ENCODE results near the gene EYA2.

EYA2 gene

GRCh38 chr20:47122560-47122959, 227.9 kb downstream of the EYA2 start:
- DNase-seq, result no peak

- DNase-seq, result peak; percentile 77
Observed at GRCh38 chr20:47124181-47124717, 229.6 kb downstream of the EYA2 start.

GRCh38 chr20:47125508-47125757, 230.8 kb downstream of the EYA2 start:
- DNase-seq, result peak; percentile 7

GRCh38 chr20:47125758-47126591, 231.3 kb downstream of the EYA2 start:
- no peak for DNase-seq

DNA sequence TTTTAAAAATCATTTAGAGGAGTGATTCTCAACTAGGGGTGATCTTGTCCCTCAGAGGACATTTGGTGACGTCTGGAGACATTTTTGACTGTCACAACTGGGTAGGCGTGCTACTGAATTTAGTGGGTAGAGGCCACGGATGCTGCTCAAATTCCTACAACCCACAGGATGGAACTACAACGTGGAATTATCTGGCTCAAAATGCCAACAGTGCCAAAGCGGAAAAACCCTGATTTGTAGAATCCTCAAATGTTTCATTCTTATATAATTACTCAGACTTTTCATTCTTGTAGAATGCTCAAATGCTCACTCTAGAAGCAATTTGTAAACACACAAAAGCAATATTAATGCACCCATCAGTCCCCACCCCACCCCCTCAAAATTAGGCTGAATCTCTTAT, 232.1 kb downstream of the EYA2 start:
- no peak for DNase-seq

DNA sequence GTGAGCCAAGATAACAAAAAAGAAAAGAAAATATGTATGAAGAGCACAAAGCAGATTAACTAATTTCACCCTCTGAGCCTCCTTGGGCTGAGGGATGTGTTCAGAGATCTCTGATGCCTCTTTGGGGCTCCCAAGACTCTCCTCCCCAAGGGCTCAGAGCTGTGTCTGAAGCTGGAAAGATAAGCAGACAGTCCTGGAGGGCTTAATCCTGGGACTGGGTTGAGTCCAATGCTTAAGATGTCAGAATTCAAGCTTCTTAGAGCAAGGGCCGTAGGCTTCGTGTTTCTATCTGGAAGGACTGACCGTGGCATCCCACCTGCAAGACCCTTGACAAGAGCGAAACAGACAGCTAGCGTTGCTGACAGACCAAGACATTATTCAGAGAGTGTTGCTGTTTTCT, 232.9 kb downstream of the EYA2 start:
- no peak for DNase-seq

DNA sequence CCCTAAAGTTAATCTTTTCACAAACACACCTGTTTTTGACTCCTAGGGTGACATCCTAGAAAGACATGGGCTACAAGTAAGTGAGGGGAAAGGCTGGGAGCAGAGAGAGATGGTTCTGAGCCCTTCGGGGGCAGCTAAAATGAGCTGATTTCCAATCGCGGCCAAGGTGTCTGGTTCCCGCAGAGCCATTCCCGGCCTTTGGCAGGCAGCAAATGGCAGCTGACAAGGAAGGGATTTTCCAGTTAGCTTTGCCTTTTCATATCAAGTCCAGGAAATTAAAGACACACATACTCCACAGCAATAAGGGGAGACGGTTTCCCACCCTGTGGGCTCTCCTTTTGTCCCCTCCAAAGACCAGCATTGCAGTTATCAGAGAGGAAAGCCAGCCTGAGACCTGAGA, 233.4 kb downstream of the EYA2 start:
- no peak for DNase-seq

- DNase-seq, result no peak
Observed at GRCh38 chr20:47129306-47129705, 234.7 kb downstream of the EYA2 start.

GRCh38 chr20:47133809-47134456, 239.3 kb downstream of the EYA2 start:
- DNase-seq, result no peak

DNA sequence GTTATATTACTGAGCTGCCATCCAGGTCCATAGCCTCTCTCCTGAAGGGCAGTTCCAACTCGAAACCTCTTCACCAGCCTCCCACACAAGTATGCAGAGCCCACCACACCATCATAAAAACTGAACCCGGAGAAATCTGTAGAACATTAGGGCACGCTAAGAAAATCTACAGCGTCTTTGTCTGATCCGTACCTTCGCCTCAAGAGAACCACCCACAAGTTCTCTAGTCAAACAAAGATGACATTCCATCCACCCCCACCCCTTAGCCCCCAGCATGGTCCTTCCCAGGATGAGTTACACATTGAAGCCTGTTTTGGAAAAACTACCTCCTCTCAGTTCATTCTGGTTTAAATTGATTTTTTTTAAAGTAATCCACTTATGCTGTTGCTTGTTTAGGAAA, 242.1 kb downstream of the EYA2 start:
- DNase-seq, result no peak

DNA sequence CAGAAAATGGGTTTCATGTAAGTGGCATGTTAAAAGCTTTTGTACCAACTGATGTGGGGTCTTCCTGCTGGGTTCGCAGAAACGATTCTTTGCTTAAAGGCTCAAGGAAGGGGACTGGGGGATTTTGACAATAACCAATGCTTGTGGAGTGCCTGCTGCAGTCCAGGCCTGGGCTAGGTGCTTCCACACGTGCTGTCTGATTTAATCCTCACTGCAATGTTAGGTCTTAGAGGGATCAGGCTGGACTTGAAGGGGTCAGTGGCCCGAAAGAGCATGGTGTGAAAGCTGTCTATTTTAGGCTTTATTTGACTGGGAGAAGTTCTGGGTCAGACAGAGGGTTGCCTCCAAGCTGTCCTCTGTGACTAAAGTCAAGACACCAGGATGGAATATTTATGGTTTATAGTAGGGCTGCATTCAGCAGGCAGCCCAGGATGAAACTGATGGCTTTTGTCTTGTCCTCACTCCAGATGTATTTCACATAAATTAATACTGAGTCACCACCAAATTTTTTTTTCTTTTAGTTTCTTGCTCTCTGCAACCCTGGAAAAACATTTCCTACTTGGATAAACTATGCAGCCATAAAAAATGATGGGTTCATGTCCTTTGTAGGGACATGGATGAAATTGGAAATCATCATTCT, 242.7 kb downstream of the EYA2 start:
- DNase-seq, result no peak

DNA sequence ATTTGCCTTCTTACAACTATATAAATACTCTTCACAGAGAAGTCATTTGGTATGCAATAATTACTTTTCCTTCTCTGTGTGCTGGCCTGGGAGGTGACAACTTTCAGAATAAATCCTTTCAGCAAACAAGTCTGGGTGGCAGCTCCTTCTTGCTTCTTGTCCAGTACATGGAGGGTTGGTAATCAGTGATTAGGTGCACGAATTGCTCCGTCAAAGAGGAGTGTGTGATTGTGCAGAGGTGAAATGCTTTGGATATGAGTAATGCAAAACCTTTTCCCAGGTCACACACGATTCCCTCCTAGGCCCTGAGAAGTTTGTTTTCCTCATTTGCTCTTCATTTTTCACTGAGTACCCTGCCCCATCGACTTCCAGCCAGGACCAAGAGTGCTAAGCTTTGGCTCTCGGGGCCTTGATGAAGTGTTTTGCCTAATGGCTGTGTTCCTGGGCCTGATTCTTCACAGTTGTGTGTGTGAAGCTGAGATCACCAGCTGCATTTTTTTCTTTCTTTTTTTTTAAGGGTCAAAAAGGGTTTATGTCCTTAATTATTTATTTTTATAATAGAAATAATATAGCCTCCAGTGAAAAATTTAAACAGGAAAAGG, 245.4 kb downstream of the EYA2 start:
- no peak for DNase-seq

- DNase-seq, result no peak
Observed at GRCh38 chr20:47141350-47141921, 246.8 kb downstream of the EYA2 start.

DNA sequence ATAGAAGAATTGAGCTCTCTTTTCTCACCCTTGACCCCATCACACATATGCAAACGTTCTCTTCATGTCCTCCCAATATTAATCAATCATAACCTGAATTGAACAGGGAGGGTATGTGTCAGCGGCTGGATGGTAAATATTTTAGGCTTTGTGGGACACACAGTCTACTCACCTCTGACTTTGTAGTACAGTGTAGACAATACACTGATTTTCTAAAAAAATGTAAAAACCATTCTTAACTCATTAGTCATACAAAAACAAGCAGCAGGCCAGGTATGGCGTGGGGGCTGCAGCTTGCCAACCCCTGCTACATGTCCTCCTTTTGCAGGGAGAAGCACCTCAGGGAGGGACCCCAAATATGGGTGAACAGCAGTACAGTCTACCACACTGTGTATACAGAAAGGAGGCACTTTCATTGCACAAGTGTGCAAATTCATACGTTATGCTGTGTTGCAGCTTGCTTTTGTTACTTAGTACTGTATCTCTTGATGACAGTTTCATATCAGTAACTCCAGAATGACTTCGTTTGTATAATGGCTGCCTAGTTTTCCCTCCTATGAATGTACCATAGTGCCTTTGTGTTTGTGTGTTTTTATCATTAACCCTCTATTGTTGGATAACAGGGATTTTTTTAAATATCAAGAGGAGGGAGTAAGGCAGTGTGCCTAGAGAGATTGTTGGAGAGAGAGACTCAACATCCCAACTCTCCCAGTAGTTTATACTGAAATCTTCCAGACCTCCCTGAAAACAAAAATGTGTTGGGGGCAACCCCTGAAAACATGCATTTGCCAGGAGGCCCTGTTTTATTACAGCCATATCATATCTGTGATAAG, 247.5 kb downstream of the EYA2 start:
- no peak for DNase-seq

GRCh38 chr20:47142774-47143170, 248.1 kb downstream of the EYA2 start:
- no peak for DNase-seq

DNA sequence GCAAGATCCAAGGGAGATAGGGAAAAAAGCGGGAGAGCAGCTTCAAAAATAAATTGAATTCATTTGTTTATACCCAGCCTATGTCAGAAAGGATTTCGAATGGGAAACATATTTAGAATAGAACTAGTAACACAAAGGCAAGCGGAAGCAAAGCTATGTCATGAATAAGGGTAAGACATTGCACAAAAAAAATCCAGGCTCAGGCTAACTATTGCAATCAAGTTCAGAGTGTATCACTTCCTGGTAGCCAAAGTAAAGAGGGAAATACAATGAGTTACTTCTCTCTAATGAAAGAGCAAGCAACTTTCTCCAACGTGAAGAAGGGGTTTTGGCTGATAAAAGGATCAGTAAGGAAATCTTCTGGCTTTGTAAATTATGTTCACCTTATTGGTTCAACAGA, 249.0 kb downstream of the EYA2 start:
- DNase-seq, result peak; percentile 71

DNA sequence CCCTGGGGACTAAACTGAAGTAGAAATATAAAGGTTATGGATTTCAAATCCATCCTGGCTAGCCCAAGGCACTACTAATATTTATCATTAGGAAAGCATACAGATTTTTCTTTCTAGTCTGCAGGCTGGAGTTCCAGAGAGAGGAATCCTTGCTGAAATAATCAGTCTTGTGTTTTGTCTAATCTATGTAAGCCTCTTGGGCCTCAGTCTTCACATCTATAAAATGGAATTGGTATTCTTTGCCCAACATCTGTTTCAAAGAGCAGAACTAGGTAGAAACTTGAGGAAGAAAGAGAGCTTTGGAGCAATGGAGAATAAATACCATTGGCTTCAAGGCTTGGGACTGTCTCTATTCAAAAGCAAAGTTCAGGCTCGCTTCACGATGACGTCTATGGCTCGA, 249.8 kb downstream of the EYA2 start:
- DNase-seq, result no peak

DNA sequence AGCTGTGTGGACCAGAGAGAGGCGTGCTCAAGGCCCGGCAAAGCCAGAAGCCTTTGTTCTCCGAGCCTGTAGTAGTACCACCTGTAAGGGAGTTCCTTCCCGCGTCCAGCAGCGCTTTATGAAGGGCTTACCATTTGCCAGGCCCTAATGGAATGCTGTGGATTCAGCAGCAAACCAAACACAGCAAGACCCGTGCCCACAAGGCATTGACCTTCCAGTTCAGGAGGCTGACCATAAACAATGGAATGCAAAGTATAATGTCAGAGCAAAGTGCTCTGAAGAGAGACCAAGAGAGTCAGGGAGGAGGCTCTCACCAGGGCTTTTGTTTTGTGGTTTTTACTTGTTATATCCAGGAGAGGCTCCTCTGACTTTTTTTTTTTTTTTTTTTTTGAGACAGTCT, 252.0 kb downstream of the EYA2 start:
- DNase-seq, result no peak

DNA sequence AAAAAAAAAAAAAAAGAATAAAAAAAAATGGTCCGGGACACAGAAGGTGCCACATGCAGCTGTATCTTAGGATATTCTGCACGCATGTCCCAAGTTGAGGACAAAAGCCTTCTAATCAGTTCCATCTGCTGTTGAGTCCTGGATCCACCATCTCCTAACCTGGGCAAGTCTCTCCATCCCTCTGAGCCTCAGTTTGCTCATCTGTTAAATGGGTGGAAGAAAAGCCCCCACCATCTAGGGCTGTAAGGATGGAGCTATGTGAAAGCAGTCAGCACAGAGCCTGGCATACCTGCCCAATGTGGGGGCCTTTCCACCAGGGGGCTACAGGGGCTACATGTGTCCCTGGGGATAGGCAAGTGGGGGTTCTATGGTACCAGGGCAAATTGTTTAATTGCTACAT, 253.4 kb downstream of the EYA2 start:
- DNase-seq, result no peak

GRCh38 chr20:47149939-47150338, 255.3 kb downstream of the EYA2 start:
- no peak for DNase-seq

DNA sequence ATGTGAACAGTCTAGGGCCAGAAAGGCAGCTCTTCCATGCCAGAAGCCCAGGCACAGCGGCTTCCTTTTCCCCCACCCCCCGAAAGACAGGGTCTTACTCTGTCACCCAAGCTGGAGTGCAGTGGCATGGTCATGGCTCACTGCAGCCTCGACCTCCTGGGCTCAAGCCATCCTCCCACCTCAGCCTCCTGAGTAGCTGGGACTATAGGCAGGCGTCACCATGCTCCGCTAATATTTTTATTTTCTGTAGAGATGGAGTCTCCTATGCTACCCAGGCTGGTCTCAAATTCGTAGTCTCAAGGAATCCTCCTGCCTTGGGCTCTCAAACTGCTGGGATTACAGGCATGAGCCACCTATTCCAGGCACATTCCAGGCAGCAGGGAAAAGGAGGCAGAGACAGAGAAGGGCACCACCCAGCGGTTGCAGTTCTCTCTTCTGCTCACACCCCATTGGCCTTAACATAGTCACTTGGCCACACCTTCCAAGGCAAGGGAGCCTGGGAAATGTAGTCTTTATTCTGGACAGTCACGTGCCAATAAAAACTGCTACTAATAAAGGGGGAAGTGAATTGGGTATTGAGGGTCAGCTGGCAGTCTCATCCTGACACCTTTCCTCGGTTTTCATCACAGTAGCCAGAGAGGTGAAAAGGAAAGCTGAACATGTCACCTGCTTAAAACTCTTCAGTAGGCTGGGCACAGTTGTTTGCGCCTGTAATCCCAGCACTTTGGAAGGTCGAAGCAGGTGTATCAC, 255.9 kb downstream of the EYA2 start:
- peak; percentile 36 for DNase-seq

DNA sequence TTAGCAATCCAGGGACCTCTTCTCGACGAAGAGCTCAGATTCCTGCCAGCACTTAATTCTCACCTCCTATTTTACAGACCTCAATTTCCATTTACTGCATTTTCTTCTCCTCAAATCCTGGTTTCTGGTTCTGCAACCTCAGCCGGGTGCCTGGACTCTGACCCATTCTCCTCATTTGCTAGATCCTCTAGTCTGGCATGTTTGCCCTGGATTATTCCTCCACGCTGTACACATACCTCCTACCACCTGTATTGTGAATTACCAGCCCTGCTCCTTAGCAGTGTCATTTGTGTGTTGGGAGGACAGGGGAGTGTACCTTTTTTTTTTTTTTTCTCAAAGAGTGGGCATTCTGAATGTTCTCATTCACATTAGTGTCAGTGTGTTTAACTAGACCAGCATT, 257.4 kb downstream of the EYA2 start:
- no peak for DNase-seq

All from MV-4-11 (cell line).